B cell (primary cell): Measurements from ENCODE around the gene NKX2-2. TPM values are rescaled to one million over a fixed set of nuclear protein-coding genes. Genes with fewer than 3 reads are reported as not detected.

ENCODE experiments used
- ATAC-seq: fragments of 200-7000 bp; cut with Tn5 transposase; one replicate; pipeline ENCODE4 v1.10.0; 2021; ENCODE audit warnings: low read depth, mild to moderate bottlenecking, moderate number of reproducible peaks, moderate library complexity
- CTCF ChIA-PET: fragments of 350-600 bp; sonication (Branson Sonifier 250); formaldehyde crosslinking; loops from one replicate; lab custom pipeline; 2021; ENCODE audit warnings: antibody characterized with exemption, inconsistent platforms; lab: Charles Lee
- POLR2A ChIA-PET: fragments of 350-600 bp; sonication (Branson Sonifier 250); formaldehyde crosslinking; loops from one replicate; lab custom pipeline; 2021; ENCODE audit warnings: antibody characterized with exemption; lab: Charles Lee
- DNase-seq: peaks from one replicate; pipeline ENCODE4 v3.0.0; 2013
- H2AFZ ChIP-seq: 2 replicates; pipeline ENCODE4 v1.6.1; 2012; ENCODE audit warnings: mild to moderate bottlenecking, low read depth, low read length; ENCODE audit not compliant: insufficient read depth, poor library complexity, severe bottlenecking
- H3K27ac ChIP-seq, 2 donors: 1 replicate in 1 of 2; 2 replicates in 1 of 2; pipeline ENCODE4 v1.5.1; 2012 to 2013; ENCODE audit warnings: low read length in 2 of 2, mild to moderate bottlenecking in 2 of 2, moderate library complexity in 1 of 2
- H3K27me3 ChIP-seq, 4 experiments: fragments of 200-600 bp in 1 of 4; sonication (generic) in 1 of 4; replicated peaks in 1 of 4; 1 replicate in 2 of 4; 2 replicates in 2 of 4; pipeline versions ENCODE4 v1.6.1 to v1.7.0; 2013 to 2016; ENCODE audit warnings: low read length in 3 of 4, mild to moderate bottlenecking in 2 of 4, mixed read lengths in 1 of 4, moderate library complexity in 1 of 4; ENCODE audit not compliant: insufficient read depth in 4 of 4, control insufficient read depth in 3 of 4; ENCODE audit errors: control extremely low read depth in 1 of 4
- H3K36me3 ChIP-seq, 2 experiments: replicated peaks in 1 of 2; 1 replicate in 1 of 2; 2 replicates in 1 of 2; pipeline versions ENCODE4 v1.6.1 to v1.7.1; 2013; ENCODE audit warnings: low read length in 1 of 2; ENCODE audit not compliant: insufficient read depth in 2 of 2, control insufficient read depth in 1 of 2; ENCODE audit errors: control extremely low read depth in 1 of 2, extremely low read depth in 1 of 2
- H3K4me1 ChIP-seq, 2 donors: fragments of 200-600 bp in 1 of 2; sonication (generic) in 1 of 2; 1 replicate in 1 of 2; 2 replicates in 1 of 2; pipeline versions ENCODE4 v1.5.1 to v1.6.1; 2013 to 2017; ENCODE audit warnings: low read length in 2 of 2; ENCODE audit not compliant: control insufficient read depth in 2 of 2, insufficient read depth in 2 of 2
- H3K4me2 ChIP-seq: replicated peaks from 2 replicates; pipeline ENCODE3; 2012; ENCODE audit warnings: mild to moderate bottlenecking, low read depth, low read length; ENCODE audit not compliant: poor library complexity, severe bottlenecking
- H3K4me3 ChIP-seq, 5 experiments: fragments of 200-600 bp in 1 of 5; sonication (generic) in 1 of 5; 1 replicate in 3 of 5; 2 replicates in 2 of 5; pipeline versions ENCODE4 v1.5.1 to v1.7.0; 2011 to 2016; ENCODE audit warnings: low read length in 4 of 5, mild to moderate bottlenecking in 4 of 5, low read depth in 2 of 5, control low read depth in 1 of 5, moderate library complexity in 1 of 5; ENCODE audit not compliant: insufficient read depth in 1 of 5; ENCODE audit errors: control extremely low read depth in 1 of 5, extremely low read depth in 1 of 5
- H3K79me2 ChIP-seq: fragments of 200-600 bp; sonication (generic); one replicate; pipeline ENCODE4 v1.6.0; 2016; ENCODE audit warnings: low read length; ENCODE audit not compliant: control insufficient read depth, insufficient read depth
- H3K9ac ChIP-seq: fragments of 200-600 bp; sonication (generic); 2 replicates; pipeline ENCODE4 v1.6.1; 2017; ENCODE audit warnings: mild to moderate bottlenecking, low read length, moderate library complexity
- H3K9me3 ChIP-seq, 3 donors: one replicate each; pipeline versions ENCODE4 v1.6.1 to v1.7.1; 2013; ENCODE audit warnings: low read length in 2 of 3; ENCODE audit not compliant: control insufficient read depth in 2 of 3, insufficient read depth in 1 of 3; ENCODE audit errors: control extremely low read depth in 1 of 3
- H4K20me1 ChIP-seq: 2 replicates; pipeline ENCODE4 v1.6.0; 2012; ENCODE audit warnings: mild to moderate bottlenecking, low read length; ENCODE audit not compliant: insufficient read depth, control insufficient read depth, poor library complexity, severe bottlenecking
- H3K27ac Mint-ChIP-seq: one replicate; pipeline ENCODE4 v1.8.0; 2021; ENCODE audit warnings: mixed read lengths
- H3K27me3 Mint-ChIP-seq: one replicate; pipeline ENCODE4 v1.8.0; 2021; ENCODE audit warnings: mixed read lengths
- H3K4me1 Mint-ChIP-seq: one replicate; pipeline ENCODE4 v1.8.0; 2021; ENCODE audit warnings: mixed read lengths
- H3K4me3 Mint-ChIP-seq: one replicate; pipeline ENCODE4 v1.8.0; 2021; ENCODE audit warnings: mixed read lengths
- H3K9me3 Mint-ChIP-seq: one replicate; pipeline ENCODE4 v1.8.0; 2022; ENCODE audit warnings: mixed read lengths; ENCODE audit not compliant: insufficient read depth
- CTCF ChIP-seq: fragments of 200-600 bp; IDR thresholded peaks from one replicate; pipeline ENCODE4 v1.8.0; 2022; ENCODE audit warnings: antibody characterized with exemption, mild to moderate bottlenecking
- EZH2 ChIP-seq: IDR thresholded peaks from 2 replicates; pipeline ENCODE4 v1.6.1; 2012; ENCODE audit warnings: borderline replicate concordance, low read depth, mild to moderate bottlenecking, moderate library complexity, low read length; ENCODE audit not compliant: insufficient read depth, poor library complexity, severe bottlenecking
- WGBS: methylation state at CpG from one replicate; pipeline ENCODE4 v1.1.5; 2013; ENCODE audit warnings: missing lambda C conversion rate; ENCODE audit not compliant: insufficient coverage; 5-methylcytosine and 5-hydroxymethylcytosine counted together
- intact Hi-C: fragments of 100-400 bp; cut with micrococcal nuclease; formaldehyde crosslinking; loops from one replicate; pipeline ENCODE4 v1.10.0; 2022
- polyA plus RNA-seq: library from polyadenylated mRNA; depleted of rRNA; stranded (reverse); fragments of >200 nt; gene quantifications from 2 replicates; pipeline ENCODE4 v1.2.3, GENCODE V29; 2012
- total RNA-seq, 2 donors: library from RNA; stranded (reverse); fragments of 120-200 nt in 1 of 2; gene quantifications; 1 replicate in 1 of 2; 2 replicates in 1 of 2; pipeline versions ENCODE4 v1.2.3 to v1.2.4, GENCODE V29; 2013 to 2022

Gene NKX2-2
- total and polyA plus RNA-seq, 2 donors (not counting 1 experiment from before 2014, with no cell fraction given) = not detected

DNA sequence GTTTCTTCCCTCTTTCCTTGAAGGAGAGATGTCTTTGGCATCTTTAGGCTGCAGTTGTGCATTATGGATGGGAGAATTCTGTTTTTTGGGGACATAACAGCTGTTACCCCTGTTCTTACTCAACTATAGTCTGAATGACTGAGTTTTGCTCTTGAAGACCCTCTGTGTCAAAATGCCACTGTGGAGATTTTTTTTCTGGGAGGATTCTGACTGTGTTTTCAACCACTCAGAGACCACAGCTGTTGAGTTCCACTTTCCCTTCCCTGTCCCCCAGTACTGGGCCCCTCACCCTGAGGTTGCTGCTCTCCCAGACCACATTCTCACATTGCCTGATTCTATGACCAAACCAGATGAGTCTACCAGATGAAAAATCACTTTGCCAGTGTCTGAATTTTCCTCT lies 48.1 kb downstream of the NKX2-2 start:
- Histone ChIP-seq H3K36me3 (no peaks in the 10 kb centered on the region), H3K4me2 (no peak overlapping the region), H3K27me3 (no peaks in the 10 kb centered on the region), H3K9me3 (no peaks in the 10 kb centered on the region), H3K9ac (no peak overlapping the region), H4K20me1 (no peaks in the 10 kb centered on the region), H3K27ac (no peak overlapping the region), H3K4me3 (no peak overlapping the region), H3K4me1 (no peaks in the 10 kb centered on the region), H2AFZ (no peak overlapping the region), H3K79me2 (no peaks in the 10 kb centered on the region)
- ChIA-PET CTCF (no interaction called here), POLR2A (no interaction called here)
- ATAC-seq = no peak
- TF ChIP-seq CTCF (no peak), EZH2 (no peak)
- intact Hi-C loops = no loop called here
- H3K4me3 Mint-ChIP-seq = no peak overlapping the region
- DNase-seq = no peak
- peaks cover 17% of the 10 kb centered on the region for H3K27me3 Mint-ChIP-seq
- peaks cover 6% of the 10 kb centered on the region for H3K9me3 Mint-ChIP-seq
- no peak overlapping the region for H3K27ac Mint-ChIP-seq
- no peaks in the 10 kb centered on the region for H3K4me1 Mint-ChIP-seq

GRCh38 chr20:21464916-21465315 lies 48.9 kb downstream of the NKX2-2 start:
- Mint-ChIP-seq H3K27me3 (peaks cover 23% of the 10 kb centered on the region), H3K4me1 (no peaks in the 10 kb centered on the region), H3K9me3 (peaks cover 6% of the 10 kb centered on the region), H3K27ac (no peak overlapping the region), H3K4me3 (no peak overlapping the region)
- Histone ChIP-seq H3K79me2 (no peaks in the 10 kb centered on the region), H3K9me3 (no peaks in the 10 kb centered on the region), H3K9ac (no peak overlapping the region), H3K4me2 (no peak overlapping the region), H3K27me3 (no peaks in the 10 kb centered on the region), H3K36me3 (no peaks in the 10 kb centered on the region), H4K20me1 (no peaks in the 10 kb centered on the region), H3K27ac (no peak overlapping the region), H3K4me1 (no peaks in the 10 kb centered on the region), H2AFZ (no peak overlapping the region), H3K4me3 (no peak overlapping the region)
- 64% methylated on average over 2 of the region's 2 CpGs for WGBS
- TF ChIP-seq EZH2 (no peak), CTCF (no peak)
- CTCF ChIA-PET = no interaction called here
- DNase-seq (no peak), ATAC-seq (no peak)
- POLR2A ChIA-PET = no interaction called here
- intact Hi-C loops = no loop called here

Other genes with a start within 250 kb of the NKX2-2 start
- gene XRN2, start 210.7 kb downstream of the NKX2-2 start, total RNA-seq = 42.1 and 46.2 TPM in 2 replicates
- 19.0 and 21.6 TPM in 2 replicates for gene XRN2, start 210.7 kb downstream of the NKX2-2 start, polyA plus RNA-seq
- gene NKX2-4, start 116.5 kb downstream of the NKX2-2 start, total RNA-seq = not detected in 2 replicates
- not detected in 2 replicates for gene NKX2-4, start 116.5 kb downstream of the NKX2-2 start, polyA plus RNA-seq
- gene PAX1, start 191.6 kb upstream of the NKX2-2 start, total RNA-seq = not detected in 2 replicates
- not detected in 2 replicates for gene PAX1, start 191.6 kb upstream of the NKX2-2 start, polyA plus RNA-seq